Mammary epithelial cell (primary cell): ENCODE results near the gene STAMBPL1.

Experiments
- EZH2 ChIP-seq: IDR thresholded peaks from 2 replicates; pipeline ENCODE4 v1.6.1; 2012; ENCODE audit warnings: low read length, inconsistent platforms, borderline replicate concordance
- TF ChIP-seq, protein P1 (sequence below), 2 donors: IDR thresholded peaks in 1 of 2; conservative IDR thresholded peaks in 1 of 2; 2 replicates each; pipeline ENCODE4 v1.5.1; 2011 to 2012; ENCODE audit warnings: inconsistent platforms in 2 of 2, low read length in 2 of 2, mild to moderate bottlenecking in 2 of 2, control low read depth in 1 of 2, low read depth in 1 of 2; ENCODE audit not compliant: insufficient read depth in 1 of 2; ENCODE audit errors: extremely low read depth in 1 of 2

DNA sequence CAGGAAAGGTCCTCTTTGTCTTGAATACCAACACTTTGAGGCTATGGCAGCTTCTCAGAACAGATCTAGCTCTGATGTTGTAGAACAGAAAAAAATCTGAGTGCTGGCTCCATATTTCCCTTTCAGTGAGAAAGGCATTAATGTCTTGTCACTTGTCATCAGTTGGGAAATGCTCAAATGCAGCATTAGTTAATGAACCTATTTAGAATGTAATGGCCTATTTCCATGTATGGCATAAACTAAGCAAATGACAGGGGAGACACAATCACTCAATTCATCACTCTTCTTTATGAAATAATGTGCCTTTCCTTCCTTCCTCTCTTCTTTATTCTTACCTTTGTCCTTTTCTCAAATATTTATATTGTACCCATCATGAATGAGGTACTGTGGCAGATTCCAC lies 5.0 kb upstream of the STAMBPL1 start:
- TF ChIP-seq, protein P1, sequence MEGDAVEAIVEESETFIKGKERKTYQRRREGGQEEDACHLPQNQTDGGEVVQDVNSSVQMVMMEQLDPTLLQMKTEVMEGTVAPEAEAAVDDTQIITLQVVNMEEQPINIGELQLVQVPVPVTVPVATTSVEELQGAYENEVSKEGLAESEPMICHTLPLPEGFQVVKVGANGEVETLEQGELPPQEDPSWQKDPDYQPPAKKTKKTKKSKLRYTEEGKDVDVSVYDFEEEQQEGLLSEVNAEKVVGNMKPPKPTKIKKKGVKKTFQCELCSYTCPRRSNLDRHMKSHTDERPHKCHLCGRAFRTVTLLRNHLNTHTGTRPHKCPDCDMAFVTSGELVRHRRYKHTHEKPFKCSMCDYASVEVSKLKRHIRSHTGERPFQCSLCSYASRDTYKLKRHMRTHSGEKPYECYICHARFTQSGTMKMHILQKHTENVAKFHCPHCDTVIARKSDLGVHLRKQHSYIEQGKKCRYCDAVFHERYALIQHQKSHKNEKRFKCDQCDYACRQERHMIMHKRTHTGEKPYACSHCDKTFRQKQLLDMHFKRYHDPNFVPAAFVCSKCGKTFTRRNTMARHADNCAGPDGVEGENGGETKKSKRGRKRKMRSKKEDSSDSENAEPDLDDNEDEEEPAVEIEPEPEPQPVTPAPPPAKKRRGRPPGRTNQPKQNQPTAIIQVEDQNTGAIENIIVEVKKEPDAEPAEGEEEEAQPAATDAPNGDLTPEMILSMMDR (conservative IDR thresholded peaks at IDR 0.05 in 1 of 2, IDR thresholded peaks at IDR 0.05 in 1 of 2; ENCODE audit: extremely low read depth in 1 of 2, insufficient read depth in 1 of 2, low read depth in 1 of 2, low read length in 2 of 2) = no peak
- TF ChIP-seq EZH2 = no peak
